ENCODE results near the gene ARHGAP4.
A peak's percentile ranks its signal among the peaks of the same experiment; 100 is the strongest.

The ARHGAP4 gene

GRCh38 chrX:153878345-153878744 lies 47.7 kb downstream of the ARHGAP4 start:
- DNase-seq = no peak

GRCh38 chrX:153877571-153878261 lies 48.3 kb downstream of the ARHGAP4 start:
- DNase-seq = no peak

- no peak for DNase-seq
Observed at GRCh38 chrX:153876112-153876491, 50.0 kb downstream of the ARHGAP4 start.

GRCh38 chrX:153875391-153876111 lies 50.5 kb downstream of the ARHGAP4 start:
- DNase-seq = peak; percentile 76

GRCh38 chrX:153874366-153875125 lies 51.5 kb downstream of the ARHGAP4 start:
- DNase-seq = no peak

- DNase-seq = no peak
Observed at GRCh38 chrX:153874085-153874365, 52.0 kb downstream of the ARHGAP4 start.

GRCh38 chrX:153873282-153874084 lies 52.6 kb downstream of the ARHGAP4 start:
- peak; percentile 74 for DNase-seq

GRCh38 chrX:153871946-153872878 lies 53.9 kb downstream of the ARHGAP4 start:
- no peak for DNase-seq

GRCh38 chrX:153871451-153871850 lies 54.6 kb downstream of the ARHGAP4 start:
- peak; percentile 87 for DNase-seq

GRCh38 chrX:153870791-153871360 lies 55.2 kb downstream of the ARHGAP4 start:
- peak; percentile 3 for DNase-seq

GRCh38 chrX:153870288-153870690 lies 55.8 kb downstream of the ARHGAP4 start:
- no peak for DNase-seq

- DNase-seq = no peak
Observed at GRCh38 chrX:153869473-153870287, 56.4 kb downstream of the ARHGAP4 start.

- DNase-seq = no peak
Observed at GRCh38 chrX:153868576-153869472, 57.2 kb downstream of the ARHGAP4 start.

- no peak for DNase-seq
Observed at GRCh38 chrX:153867671-153868070, 58.4 kb downstream of the ARHGAP4 start.

- DNase-seq = no peak
Observed at GRCh38 chrX:153867139-153867538, 58.9 kb downstream of the ARHGAP4 start.

GRCh38 chrX:153866302-153867019 lies 59.6 kb downstream of the ARHGAP4 start:
- DNase-seq = no peak

GRCh38 chrX:153865685-153866084 lies 60.4 kb downstream of the ARHGAP4 start:
- DNase-seq = no peak

- no peak for DNase-seq
Observed at GRCh38 chrX:153865321-153865580, 60.8 kb downstream of the ARHGAP4 start.
